Stimulated activated CD4-positive, alpha-beta T cell treated with anti-CD3 and anti-CD28 coated beads, Interleukin-1b, Interleukin-23, amount 100 ng/mL, for 48 hours (primary cell): ENCODE data around the gene MTHFD2L.

Experiments
- DNase-seq: peaks from one replicate; pipeline ENCODE4 v3.0.0-alpha.2; 2020

Gene MTHFD2L

DNA sequence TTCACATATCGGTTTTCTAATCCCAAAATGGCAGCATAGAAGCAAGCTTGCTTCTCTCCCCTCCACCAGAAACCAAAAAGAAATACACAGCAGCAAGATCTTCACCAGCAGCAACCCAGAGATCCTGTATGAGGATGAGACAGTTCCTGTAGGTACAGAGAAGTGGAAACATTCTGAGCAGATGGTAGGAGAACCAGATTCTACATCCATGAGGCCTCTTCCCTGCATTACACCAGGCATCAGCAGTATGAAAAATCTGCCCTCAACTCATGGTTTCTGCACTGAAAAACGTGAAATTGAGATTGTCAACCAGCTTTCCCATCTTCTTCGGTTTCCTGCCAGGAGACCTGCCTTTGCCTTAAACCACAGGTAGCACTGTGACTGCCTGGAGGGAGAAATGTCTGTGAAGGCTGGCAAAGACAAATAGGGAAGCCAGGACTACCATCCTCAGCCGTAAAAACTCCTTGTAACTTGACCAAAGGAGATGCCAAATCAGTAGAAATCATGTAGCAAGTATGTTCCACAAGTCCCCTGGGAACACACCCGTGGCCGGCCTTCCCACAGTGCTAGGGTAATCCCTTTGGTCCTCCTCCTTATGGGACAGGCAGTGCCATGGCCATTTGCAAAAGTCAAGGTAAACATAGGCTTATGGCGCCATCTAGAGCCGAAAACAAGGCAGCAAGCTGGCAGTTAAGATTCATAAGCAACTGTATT, 24.0 kb upstream of the MTHFD2L start:
- peak; percentile 42 for DNase-seq

DNA sequence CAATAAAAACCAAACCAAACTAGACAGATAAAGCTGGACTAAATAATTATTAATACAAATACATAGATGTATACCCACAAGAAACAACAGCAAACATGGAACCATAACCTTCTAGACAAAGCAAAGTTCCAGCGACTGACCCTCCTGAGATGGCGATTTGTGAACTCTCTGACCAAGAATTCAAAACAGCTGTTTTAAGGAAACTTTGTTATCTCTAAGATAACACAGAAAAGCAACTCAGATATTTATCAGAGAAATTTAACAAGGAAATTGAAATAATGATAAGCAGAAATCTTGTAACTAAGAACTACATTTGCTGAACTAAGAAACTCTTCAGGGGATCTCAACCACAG, 23.4 kb upstream of the MTHFD2L start:
- no peak for DNase-seq

DNA sequence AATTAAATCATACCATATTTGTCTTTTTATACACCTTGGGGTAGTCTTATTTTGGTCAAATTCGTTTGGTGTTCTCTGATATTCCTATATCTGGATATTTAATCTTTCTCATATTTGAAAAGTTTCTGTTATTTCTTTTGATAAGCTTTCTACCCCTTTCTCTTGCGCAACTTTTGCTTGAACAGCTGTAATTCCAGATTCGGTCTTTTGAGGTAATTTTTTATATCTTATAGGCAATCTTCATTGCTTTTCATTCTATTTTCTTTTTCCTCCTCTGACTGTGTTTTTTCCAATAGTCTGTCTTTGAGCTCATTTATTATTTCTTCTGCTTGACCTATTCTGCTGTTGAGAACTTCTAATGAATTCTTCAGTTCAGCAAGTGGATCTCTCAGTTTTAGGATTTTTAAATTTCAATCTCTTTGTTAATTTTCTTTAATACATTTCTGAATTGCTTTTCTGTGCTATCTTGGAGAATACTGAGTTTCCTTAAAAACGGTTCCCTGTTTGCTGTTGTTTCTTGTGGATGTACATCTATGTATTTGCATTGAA, 11.3 kb upstream of the MTHFD2L start:
- DNase-seq: no peak

DNA sequence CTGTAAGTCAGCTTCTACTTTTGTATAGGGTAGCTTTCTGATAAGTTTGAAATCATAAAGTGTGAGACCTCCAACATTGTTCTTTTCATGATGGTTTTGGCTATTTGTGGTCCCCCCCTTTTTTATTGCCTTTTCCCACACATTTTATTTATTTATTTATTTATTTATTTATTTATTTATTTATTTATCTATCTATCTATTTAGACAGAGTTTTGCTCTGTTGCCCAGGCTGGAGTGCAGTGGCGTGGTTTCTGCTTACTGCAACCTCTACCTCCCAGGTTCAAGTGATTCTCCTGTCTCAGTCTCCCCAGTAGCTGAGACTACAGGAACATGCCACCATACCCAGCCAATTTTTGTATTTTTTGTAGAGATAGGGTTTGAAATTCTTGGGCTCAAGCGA, 9.7 kb upstream of the MTHFD2L start:
- DNase-seq: no peak

DNA sequence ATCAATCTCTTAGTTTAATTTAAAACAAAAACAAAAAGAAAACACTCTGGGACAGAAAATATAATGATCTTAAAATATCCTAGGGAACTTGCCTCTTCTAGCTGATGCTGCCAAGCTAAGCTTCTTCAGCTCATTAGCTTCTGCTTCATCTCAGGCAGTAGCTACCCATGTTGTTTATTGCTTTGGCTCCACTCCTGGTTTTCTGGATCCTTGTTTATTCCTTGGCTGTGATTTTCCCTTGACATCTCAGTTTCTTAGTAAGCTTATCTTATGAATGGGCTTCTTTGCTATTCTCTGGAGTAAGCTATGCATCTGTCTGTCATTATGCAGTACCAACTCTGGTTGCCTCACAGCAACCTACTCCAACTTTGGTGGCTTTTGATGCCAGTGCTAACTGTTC, 5.1 kb upstream of the MTHFD2L start:
- no peak for DNase-seq

DNA sequence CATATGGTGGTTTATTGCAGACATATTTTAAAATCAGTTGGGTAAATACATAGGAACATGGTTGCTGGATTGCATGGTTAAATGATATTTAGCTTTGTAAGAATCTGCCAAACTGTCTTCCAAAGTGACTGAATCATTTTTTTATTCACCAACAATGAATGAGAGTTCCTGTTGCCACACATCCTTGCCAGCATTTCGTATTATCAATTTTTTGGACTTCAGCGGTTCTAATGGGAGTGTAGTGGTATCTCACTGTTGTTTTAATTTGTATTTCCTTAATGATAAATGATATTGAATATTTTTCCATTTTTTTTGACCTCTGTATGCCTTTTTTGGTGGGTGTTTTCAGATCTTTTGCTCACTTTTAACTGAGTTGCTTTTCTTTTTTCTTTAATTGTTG, 1.4 kb upstream of the MTHFD2L start:
- DNase-seq: no peak

DNA sequence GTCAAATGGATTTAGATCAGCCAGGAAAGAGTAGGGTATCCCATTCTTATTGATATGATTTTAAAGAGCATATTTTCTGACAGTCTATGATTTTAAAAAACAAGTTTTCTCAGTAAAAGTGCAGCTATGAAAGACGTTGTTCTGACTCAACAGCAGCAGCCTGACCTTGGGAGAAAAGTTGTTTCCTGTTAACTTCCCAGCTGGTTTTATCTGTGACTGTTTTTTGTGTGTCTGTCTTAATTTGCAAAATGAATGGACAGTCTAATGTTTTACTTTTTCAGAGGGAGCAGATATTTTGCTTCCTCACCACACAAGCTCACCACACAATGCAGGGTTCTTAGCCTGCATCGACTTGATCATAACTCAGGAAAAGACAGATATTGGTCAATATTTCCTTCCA, 764 bp upstream of the MTHFD2L start:
- DNase-seq: no peak

DNA sequence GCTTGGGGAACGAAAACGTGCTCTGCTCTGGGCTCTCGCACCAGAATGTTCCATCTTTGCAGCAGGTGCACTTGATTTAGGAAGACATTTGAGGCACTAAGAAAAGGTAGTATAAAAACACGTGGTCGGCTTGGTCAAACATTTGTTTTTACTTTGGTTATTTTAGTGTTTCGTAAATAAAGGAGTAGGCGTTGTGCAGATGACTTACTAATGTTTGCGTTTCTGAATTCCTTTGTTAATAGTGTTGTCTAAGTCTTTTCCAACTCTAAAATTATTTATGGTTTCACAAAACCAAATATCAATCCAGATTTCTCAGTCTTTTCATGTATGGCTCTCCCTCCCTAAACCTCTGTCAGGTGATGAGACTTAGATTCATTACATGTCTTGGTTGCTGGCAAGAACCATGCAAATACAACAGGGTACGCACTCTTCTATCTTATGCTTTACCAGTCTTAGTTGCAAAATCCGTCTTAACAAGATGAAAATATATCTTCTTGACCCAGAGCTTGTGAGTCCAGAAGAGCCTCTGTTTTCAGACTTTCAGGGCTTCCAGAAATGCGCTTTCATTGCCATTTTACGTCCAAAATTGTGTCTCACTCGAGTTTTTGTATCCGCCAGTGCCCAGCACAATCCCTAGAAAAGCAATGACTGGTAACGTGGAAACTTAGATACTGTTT, 686 bp downstream of the MTHFD2L start:
- no peak for DNase-seq

DNA sequence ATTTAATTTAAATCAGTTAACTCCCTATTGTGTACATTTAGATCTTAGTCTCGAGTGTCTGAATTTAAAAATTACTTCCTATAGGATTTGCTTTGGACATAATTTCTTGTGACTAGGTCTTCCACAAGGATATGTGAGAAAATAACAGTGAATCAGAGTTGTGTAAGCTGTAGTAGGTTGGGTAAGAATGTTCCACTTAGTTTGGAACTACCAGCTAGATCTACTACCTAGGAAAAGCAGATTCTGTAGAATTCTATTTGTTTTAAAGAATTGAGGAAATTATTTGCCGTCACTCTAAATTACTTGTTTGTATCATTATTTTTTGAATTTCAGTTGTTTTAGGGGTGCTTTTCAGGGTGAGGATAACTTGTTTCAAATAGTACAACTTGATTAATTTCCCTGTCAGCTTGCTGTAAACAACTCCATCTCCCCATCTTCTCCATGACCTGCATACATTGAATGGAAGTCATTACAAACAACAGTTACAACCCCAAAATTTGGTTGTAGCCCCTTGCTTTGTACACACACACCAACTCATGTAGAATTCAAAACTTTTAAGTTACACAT, 1.3 kb downstream of the MTHFD2L start:
- DNase-seq: no peak

DNA sequence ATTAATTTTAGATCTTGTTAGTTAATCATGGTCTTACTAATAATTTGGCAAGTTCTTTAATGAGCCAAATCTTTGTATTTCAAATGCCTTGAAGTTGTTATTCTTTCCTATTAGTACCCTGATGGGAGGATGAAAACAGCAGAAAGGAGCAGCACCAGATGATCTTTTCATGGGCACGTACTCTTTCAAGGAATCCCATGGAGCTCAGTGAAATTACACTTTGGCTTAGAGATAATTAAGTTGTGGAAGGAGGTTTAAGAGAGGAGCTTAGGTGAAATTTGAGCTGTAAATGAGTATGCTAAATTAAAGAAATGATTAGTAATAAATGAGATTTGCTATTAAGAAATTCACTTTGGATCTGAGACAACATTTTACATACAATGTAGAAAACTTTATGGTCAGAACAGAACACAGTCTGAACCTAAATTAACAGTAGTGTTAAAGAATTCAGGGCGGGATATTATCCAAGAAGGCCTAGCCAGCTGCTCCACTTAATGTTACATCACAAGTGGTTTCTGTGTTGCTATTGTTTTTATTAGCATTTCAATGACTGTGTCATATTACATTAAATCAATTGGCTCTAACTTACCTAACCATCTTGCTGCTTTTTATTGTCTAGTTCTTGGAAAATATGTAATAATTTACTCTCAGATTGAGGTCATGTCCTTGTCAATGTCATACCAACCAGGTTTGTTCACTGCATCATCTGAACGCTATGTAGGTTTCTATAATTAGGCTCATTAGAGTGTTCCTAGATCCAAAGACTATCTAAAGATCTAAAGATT, 3.9 kb downstream of the MTHFD2L start:
- no peak for DNase-seq

DNA sequence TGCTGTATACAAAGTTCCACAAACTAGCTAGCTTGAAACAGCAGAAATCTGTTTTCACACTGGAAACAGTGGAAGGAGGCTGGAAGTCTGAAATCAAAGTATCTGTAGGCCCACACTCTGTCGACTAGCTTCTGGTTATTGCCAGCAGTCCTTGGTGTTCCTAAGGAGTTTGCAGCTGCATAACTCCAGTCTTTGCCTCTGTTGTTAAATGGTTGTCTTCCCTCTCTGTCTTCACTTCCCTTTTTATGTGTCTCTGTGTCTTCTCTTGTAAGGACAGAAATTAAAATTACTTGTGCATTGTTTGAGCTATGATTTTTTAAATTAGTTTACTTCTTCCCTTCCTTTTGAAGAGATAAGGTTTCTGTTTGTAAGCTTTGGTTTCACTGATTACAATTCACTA, 8.2 kb downstream of the MTHFD2L start:
- DNase-seq: no peak

DNA sequence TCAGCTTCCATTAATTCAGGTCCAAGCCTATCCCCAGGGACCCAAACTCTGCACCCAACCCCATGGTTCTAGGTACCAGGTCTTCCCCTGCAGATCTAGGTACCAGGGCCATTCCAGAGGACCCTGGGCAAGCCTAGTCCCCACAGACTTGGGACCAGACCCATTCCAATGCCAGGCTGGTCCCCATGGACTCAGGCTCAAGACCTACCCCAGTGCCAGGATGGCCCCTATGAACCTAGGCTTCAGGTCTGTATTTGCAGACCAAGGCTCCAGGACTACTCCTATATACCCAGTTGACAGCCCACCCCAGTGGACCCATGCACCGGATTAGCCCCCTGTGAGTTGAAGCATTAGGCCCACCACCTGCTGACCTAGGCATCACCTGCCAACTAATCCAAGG, 8.9 kb downstream of the MTHFD2L start:
- DNase-seq: no peak

DNA sequence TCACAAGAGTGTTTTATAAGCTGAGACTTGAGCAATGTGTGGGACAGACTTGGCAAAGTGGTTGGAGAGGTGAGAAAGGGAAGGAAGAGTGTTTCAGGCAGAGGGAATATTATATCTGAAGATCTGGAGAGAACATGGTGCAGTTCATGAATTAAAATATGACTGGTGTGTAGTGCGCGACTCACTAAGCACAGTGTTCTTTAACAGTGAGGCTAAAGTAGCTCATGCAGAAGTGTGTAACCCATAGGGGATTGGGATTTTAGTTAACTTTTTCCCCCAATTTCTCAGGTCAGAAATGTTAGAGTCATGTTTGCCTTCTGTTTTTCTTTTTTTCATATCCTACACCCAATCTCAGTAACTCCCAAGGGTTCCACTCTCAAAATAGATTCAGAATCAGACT, 9.7 kb downstream of the MTHFD2L start:
- DNase-seq: no peak

DNA sequence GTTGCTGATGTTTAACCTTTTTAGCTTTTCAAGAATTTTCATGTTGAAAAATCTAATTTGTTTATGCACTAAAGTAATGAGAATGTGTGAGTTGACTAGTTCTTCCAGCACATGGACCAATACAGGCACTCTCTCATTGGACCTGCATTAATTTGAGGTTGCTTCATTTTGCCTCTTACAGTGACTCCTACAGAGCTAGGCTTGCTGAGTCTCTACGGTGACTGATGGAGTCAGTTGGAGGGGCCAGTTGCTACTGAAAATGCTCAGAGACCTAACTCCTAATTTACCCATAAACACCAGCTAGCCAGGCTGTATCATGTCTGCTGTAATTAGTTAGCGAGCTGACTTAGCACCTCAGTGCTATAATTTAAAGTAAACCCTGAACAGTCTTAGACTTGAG, 10.9 kb downstream of the MTHFD2L start:
- DNase-seq: no peak

DNA sequence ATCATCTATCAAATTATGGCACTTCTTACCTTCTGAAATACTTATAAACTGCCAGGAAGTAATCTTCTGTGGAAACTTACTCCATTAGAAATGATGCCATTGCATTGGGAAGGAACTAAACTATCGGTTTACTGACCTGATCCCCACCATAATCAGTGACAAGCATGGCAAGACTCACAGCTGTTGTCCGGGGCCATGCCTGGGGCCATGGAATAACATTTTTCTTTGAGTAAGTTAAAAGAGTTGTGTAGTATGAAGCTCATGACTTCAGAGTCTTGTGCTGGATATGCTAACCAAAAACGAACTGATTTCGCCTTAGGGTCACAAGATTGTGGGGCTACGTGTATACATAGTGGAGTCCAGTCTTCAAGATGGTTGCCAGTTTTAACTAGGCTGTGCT, 15.4 kb downstream of the MTHFD2L start:
- DNase-seq: no peak

DNA sequence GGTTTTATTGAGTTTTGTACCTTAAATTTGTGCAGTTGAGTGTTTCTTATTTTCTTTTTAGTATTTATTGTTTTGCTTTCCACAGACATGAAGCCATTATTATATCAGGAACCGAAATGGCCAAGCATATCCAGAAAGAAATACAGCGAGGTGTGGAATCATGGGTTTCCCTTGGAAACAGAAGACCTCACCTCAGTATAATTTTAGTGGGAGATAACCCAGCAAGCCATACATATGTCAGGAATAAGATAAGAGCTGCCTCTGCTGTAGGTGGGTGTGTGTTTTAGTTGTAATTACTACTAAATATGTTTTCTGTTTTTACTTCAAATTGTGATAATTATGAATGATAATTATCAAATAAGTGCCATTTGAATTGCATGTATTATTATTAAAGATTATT, 16.5 kb downstream of the MTHFD2L start:
- no peak for DNase-seq

DNA sequence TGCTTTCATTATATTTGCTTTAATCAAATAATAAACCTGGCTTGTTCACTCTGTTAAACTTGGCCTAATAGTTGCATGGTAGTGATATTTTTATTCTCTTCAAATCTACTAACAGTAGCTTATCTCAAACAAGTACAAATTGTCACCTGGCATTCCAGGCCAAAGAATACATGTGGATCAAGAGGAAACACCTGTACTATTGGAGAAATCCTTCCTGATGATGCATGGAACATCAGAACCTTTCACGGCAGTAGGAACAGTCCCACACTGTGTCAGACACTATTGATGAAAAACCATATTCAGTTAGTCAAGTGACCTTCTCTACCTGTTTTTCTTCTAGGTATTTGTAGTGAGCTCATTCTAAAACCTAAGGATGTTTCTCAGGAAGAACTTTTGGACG, 17.0 kb downstream of the MTHFD2L start:
- DNase-seq: no peak

DNA sequence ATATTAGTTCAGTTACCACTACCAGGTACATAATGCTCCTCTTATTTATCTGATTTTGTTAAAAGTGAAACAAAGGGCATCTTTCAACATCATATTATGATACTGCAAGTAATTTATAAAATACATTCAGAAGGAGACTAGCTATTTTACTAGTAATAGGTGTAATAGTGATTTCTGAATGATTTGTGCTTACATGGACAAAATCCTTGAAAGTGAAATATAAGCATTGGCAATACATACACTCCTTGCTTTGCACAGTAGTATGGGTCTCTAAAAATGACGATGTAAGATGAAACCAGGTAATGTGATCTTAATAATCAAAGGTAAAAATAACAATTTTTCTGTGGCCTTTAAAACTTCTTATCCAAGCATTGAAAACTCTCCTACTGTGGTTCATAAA, 17.5 kb downstream of the MTHFD2L start:
- DNase-seq: no peak

DNA sequence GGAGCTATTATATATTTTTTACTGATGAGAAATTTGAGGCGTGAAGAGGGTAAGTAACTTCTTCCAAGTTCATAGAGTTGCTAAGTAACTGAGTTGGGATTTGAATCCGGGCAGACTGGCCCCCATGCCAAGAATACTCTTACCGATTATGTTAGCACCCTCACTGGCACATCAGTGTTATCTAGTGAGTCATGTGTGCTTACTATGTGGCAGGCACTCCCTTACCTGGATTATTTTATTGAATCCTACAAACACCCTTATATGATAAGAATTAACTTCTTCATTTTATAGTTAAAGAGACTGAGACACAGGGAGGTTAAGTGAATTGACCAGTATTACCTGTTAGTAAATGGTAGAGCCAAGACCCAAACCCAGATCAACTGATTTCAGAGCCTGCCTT, 20.9 kb downstream of the MTHFD2L start:
- no peak for DNase-seq

DNA sequence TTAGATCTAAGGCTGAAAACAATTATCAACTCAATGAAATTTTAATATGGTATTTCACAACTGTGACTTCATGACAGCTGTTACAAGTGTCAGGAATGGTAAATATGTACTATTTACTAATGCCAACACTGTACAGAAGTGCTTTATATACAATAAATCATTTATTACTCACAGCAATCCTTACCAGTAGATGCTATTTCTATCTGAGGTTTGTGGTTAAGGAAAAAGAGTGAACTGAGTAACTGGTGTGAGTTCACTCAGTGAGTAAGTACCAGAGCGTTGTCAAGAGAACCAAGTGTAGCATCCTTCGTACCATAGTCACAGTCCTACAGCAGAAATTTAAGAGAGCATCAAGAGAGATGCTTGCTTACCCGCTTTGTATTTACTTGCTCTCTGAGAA, 23.3 kb downstream of the MTHFD2L start:
- no peak for DNase-seq

DNA sequence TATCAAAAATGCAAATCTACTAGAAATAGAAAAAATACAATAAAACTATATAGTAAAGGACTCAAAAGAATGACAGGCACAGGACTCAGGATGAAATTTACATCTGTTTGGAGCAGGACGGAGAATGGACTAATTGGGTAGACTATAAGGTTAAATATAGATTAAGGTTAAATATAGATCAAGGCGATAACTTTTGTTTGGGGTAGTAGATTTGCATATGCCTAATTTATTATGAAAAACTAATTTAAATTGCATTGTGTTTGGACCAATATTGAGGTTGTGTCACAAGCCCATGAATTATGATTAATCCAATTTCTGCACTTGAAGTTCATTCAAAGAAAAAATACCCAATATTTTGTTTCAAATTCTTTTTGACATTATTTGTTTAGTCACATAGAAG, 31.0 kb downstream of the MTHFD2L start:
- DNase-seq: no peak

DNA sequence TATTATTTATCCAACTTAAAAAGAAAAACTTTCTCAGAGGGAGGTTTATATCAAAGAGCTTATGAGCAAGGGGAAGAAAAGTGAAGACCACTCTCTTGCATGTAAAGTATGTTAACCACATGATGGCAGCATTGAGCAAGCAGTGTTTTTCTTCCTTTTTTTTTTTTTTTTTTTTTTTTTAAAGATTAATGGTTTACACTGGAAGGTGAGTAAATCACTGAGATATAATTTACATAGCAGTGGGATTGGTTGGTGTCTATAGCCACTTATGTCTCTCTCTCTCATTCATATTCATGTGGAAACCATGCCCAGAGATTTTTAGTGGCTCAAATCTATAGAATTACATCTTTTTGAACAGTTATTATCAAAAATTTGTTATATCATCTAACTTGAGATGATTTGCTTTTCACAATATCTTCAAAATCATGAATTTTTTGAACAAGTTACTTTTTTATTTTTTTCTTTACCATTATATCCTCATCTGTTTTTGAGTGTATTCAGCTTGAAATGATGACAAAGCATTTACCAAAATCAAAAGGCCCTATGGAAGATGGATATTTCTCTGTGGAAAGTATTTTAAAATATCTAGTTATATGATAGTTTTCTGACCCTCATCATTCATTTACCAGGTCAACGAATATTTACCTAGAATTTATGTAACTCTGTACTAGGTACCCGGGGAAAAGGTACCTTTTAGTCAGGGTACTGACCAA, 31.6 kb downstream of the MTHFD2L start:
- DNase-seq: no peak

DNA sequence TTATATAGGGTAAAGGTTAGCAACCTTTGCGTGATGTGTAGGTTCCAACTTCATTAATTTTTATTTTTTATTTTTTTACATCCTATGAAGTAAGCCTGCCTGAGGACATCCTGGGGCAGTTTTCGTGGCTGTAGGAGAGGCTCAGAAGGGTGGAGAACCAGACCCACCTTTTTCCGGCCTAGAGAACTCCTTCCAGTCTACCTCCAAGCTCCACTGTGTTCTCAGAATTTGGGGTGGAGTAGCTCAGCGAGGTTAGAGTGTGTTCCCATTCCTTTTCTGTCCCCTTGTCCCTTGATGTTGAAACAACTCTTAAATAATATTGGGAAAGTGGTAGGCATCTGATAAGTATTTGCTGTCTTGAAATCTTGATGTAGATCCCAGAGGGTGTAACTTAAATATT, 32.4 kb downstream of the MTHFD2L start:
- no peak for DNase-seq
